SK-N-SH (cell line): ENCODE measurements around the gene SPINT1.

ENCODE experiments used
- EZH2phosphoT487 ChIP-seq: fragments of 200-600 bp; sonication (generic); IDR thresholded peaks from 2 replicates; pipeline ENCODE4 v1.6.1; 2017; ENCODE audit warnings: low read depth, mixed run types, mild to moderate bottlenecking, antibody characterized with exemption, moderate library complexity, borderline replicate concordance
- FOXM1 ChIP-seq: IDR thresholded peaks from 2 replicates; pipeline ENCODE4 v1.4.0; 2012; ENCODE audit warnings: low read depth, mild to moderate bottlenecking
- RCOR1 ChIP-seq: fragments of 150-350 bp; IDR thresholded peaks from 2 replicates; pipeline ENCODE4 v1.6.1; 2017; ENCODE audit warnings: antibody characterized with exemption, low read length
- TCF12 ChIP-seq: IDR thresholded peaks from 2 replicates; pipeline ENCODE4 v1.4.0; 2012
- TF ChIP-seq, protein P1 (sequence below): IDR thresholded peaks from 2 replicates; pipeline ENCODE4 v1.6.1; 2012; ENCODE audit warnings: mild to moderate bottlenecking, low read depth, low read length, moderate library complexity
- TF ChIP-seq, protein P2 (sequence below): fragments of 200-600 bp; sonication (generic); IDR thresholded peaks from 2 replicates; pipeline ENCODE4 v1.6.1; 2017; ENCODE audit warnings: antibody characterized with exemption, mild to moderate bottlenecking, moderate library complexity
- TF ChIP-seq, protein P3 (sequence below): IDR thresholded peaks from 2 replicates; pipeline ENCODE4 v1.4.0; 2012; ENCODE audit warnings: low read depth, borderline replicate concordance

DNA sequence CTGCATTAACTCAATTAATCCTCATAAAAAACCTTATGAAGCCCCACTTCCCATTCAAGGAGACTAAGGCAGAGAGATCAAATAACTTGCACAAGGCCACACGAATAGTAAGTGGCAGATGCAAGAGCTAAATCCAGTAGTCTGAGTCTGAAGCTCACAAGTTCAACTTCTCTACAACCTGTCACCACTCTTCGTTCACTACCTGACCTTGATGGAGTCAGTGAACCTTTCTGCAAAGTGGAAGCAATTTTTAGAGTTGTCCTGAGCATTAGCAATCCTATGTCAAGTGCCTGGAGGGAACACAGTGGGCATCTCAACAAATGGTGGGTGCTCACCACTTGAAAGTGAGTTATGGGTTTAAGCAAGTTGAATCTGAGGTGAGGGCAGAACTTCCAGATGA lies 2.1 kb upstream of the SPINT1 start:
- TF ChIP-seq, protein P1, sequence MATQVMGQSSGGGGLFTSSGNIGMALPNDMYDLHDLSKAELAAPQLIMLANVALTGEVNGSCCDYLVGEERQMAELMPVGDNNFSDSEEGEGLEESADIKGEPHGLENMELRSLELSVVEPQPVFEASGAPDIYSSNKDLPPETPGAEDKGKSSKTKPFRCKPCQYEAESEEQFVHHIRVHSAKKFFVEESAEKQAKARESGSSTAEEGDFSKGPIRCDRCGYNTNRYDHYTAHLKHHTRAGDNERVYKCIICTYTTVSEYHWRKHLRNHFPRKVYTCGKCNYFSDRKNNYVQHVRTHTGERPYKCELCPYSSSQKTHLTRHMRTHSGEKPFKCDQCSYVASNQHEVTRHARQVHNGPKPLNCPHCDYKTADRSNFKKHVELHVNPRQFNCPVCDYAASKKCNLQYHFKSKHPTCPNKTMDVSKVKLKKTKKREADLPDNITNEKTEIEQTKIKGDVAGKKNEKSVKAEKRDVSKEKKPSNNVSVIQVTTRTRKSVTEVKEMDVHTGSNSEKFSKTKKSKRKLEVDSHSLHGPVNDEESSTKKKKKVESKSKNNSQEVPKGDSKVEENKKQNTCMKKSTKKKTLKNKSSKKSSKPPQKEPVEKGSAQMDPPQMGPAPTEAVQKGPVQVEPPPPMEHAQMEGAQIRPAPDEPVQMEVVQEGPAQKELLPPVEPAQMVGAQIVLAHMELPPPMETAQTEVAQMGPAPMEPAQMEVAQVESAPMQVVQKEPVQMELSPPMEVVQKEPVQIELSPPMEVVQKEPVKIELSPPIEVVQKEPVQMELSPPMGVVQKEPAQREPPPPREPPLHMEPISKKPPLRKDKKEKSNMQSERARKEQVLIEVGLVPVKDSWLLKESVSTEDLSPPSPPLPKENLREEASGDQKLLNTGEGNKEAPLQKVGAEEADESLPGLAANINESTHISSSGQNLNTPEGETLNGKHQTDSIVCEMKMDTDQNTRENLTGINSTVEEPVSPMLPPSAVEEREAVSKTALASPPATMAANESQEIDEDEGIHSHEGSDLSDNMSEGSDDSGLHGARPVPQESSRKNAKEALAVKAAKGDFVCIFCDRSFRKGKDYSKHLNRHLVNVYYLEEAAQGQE, result no peak
- TF ChIP-seq, protein P2, sequence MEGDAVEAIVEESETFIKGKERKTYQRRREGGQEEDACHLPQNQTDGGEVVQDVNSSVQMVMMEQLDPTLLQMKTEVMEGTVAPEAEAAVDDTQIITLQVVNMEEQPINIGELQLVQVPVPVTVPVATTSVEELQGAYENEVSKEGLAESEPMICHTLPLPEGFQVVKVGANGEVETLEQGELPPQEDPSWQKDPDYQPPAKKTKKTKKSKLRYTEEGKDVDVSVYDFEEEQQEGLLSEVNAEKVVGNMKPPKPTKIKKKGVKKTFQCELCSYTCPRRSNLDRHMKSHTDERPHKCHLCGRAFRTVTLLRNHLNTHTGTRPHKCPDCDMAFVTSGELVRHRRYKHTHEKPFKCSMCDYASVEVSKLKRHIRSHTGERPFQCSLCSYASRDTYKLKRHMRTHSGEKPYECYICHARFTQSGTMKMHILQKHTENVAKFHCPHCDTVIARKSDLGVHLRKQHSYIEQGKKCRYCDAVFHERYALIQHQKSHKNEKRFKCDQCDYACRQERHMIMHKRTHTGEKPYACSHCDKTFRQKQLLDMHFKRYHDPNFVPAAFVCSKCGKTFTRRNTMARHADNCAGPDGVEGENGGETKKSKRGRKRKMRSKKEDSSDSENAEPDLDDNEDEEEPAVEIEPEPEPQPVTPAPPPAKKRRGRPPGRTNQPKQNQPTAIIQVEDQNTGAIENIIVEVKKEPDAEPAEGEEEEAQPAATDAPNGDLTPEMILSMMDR, result no peak
- no peak for TF ChIP-seq RCOR1
- TF ChIP-seq FOXM1, result no peak
- TF ChIP-seq EZH2phosphoT487, result no peak
- TF ChIP-seq, protein P3, sequence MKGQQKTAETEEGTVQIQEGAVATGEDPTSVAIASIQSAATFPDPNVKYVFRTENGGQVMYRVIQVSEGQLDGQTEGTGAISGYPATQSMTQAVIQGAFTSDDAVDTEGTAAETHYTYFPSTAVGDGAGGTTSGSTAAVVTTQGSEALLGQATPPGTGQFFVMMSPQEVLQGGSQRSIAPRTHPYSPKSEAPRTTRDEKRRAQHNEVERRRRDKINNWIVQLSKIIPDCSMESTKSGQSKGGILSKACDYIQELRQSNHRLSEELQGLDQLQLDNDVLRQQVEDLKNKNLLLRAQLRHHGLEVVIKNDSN, result no peak
- TF ChIP-seq TCF12, result no peak
